Measurements from ENCODE around the gene ASB10.

DNA sequence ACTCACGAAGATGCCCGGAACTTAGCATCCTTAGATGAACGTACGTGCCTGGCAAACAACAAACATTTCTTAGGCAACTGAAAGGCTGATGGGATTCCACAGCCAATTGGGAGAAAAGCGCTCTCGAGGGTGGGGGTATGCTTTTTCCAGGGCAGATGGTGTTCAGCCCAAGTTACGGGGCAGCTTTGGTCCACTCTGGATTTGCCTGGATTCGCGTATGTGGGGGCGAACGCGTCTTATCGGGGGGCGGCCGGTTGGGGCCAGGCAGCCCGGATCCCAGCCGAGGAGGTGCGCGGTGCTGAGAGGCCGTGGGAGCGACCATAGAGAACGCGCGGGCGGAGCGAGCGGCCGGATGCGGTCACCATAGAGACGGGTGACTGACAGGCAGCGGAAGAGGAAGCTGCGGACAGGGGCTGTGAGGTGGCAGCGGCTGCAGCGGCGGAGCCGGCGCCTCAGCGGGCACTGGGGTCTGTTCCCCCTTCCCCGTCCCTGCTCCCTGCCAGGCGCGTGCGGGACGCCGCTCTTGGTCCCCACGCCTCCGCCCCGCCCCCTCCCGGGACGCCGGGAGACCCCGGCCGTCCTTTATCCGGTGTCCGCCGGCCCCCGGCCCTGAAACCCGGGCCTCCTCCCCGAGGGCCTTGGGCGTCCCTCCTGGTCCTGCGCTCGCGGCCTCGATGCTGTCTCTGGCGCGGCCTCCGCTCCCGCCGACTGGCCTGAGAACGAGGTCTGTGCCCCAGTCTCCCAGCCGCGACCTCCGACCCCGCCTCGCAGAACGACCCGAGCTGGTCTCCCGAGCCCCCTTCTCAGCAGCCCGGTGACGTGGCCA is 45.3 kb upstream of the ASB10 start, which contains the start of gene CHPF2:
- no peak for TF ChIP-seq CTCF (IDR thresholded peaks at IDR 0.05)
- TF ChIP-seq POLR2AphosphoS5 (IDR thresholded peaks at IDR 0.05): peak; percentile 54 to 95 (median 91)
- TF ChIP-seq EP300 (IDR thresholded peaks at IDR 0.05): peak; percentile 4
